AG10803 (cell line): Measurements from ENCODE around the gene CSNK1A1L.

Experiments
- DNase-seq: peaks from one replicate; pipeline ENCODE4 v3.0.0; 2010; ENCODE audit warnings: low read depth
- H3K4me3 ChIP-seq: 2 replicates; pipeline ENCODE4 v1.5.1; 2011; ENCODE audit warnings: mild to moderate bottlenecking, low read length, control low read depth
- TF ChIP-seq, protein P1 (sequence below): conservative IDR thresholded peaks from 2 replicates; pipeline ENCODE4 v1.5.1; 2011; ENCODE audit warnings: mild to moderate bottlenecking, low read length, control low read depth, inconsistent platforms

Gene CSNK1A1L

DNA sequence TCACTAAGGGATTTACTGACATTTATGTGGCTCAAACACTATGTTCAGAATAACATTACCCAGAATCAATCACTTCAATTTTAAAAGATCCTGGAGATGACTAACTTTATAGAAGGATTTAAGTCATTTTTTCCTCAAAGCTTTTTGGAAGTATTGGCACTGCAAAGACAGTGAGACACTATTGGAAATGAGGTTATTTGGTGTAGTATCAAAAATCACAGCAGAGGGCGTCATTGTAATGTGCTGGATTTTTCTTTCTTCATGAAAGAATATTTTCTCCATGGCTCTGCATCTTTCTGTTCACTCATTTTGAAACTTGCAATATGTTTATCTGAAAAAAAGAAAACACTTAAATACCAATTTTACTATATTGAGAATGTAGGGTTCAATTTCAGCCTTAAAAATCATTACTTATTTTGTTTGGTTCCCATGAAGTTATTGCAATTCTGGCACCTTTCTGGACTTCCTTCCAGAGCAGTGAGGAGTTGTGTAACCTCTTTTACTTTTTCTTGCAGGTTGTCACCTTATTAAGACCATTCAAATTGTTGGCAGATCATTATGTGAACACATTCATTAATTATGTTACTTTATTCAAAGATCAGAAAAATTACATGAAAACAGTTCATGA is 3.7 kb upstream of the CSNK1A1L start:
- peak; percentile 60 for DNase-seq
- TF ChIP-seq, protein P1, sequence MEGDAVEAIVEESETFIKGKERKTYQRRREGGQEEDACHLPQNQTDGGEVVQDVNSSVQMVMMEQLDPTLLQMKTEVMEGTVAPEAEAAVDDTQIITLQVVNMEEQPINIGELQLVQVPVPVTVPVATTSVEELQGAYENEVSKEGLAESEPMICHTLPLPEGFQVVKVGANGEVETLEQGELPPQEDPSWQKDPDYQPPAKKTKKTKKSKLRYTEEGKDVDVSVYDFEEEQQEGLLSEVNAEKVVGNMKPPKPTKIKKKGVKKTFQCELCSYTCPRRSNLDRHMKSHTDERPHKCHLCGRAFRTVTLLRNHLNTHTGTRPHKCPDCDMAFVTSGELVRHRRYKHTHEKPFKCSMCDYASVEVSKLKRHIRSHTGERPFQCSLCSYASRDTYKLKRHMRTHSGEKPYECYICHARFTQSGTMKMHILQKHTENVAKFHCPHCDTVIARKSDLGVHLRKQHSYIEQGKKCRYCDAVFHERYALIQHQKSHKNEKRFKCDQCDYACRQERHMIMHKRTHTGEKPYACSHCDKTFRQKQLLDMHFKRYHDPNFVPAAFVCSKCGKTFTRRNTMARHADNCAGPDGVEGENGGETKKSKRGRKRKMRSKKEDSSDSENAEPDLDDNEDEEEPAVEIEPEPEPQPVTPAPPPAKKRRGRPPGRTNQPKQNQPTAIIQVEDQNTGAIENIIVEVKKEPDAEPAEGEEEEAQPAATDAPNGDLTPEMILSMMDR: peak; percentile 83
- no peak overlapping the region for H3K4me3 ChIP-seq

GRCh38 chr13:37107868-37108267 is 2.4 kb upstream of the CSNK1A1L start:
- TF ChIP-seq, protein P1: no peak
- no peak for DNase-seq
- no peak overlapping the region for H3K4me3 ChIP-seq

- no peak for DNase-seq
- no peak overlapping the region for H3K4me3 ChIP-seq
- TF ChIP-seq, protein P1: no peak
These were observed 2.0 kb upstream of the CSNK1A1L start for GRCh38 chr13:37107456-37107855.

DNA sequence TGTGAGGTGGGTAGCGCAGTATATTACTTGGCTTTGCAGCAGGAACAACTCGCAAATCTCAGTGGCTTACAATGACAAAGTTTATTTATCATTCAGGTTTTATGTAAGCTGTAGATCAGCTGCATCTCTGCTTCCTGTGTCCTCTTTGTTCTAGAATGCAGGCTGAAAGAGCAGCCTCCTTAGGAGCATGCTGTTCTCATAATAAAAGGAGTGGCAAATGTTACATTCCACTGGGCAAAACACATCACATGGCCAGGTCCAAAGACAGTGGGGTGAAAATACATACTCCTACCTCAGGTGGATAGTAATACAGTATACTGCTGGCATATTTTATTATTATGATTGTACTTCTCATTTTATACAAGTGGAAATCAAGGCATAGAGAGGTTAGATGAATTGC is 1.2 kb upstream of the CSNK1A1L start:
- TF ChIP-seq, protein P1: no peak
- no peak for DNase-seq
- H3K4me3 ChIP-seq: no peak overlapping the region

DNA sequence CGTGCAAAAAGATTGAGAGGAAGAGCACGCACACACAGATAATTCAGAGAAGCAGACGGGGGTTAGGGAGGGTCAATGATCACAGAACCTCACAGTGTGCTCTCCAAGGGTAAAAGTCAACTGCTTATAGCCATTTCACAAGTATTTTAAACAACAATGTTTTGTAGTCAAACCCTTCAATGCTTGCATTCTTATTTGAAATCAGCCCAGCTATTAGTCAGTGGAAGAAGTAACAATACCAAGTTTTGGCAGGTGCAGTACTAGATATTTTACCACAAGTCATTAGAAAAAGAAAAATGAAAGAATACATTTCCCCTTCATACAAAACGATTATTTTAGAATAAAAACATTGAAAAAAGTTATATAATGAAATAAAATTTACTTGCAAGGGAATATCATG is 2.6 kb downstream of the CSNK1A1L start:
- peak; percentile 29 for DNase-seq
- H3K4me3 ChIP-seq: no peak overlapping the region
- TF ChIP-seq, protein P1: no peak

GRCh38 chr13:37101201-37101600 is 4.3 kb downstream of the CSNK1A1L start:
- H3K4me3 ChIP-seq: no peak overlapping the region
- no peak for DNase-seq
- TF ChIP-seq, protein P1: no peak

- no peak for DNase-seq
- no peak overlapping the region for H3K4me3 ChIP-seq
- TF ChIP-seq, protein P1: no peak
These were observed 4.7 kb downstream of the CSNK1A1L start for GRCh38 chr13:37100731-37101130.
